Measurements from ENCODE around the gene SYT13.

The SYT13 gene

GRCh38 chr11:45289369-45289768 is 3.2 kb upstream of the SYT13 start:
- no peak for TF ChIP-seq CTCF (IDR thresholded peaks at IDR 0.05; ENCODE audit: insufficient read depth, low read length, poor library complexity, severe bottlenecking)
- Histone ChIP-seq H3K36me3 (ENCODE audit: control insufficient read depth, insufficient read depth, low read length) (no peaks in the 10 kb centered on the region), H3K4me3 (replicated peaks; ENCODE audit: low read depth, low read length) (no peak overlapping the region), H3K27me3 (replicated peaks; ENCODE audit: control insufficient read depth, insufficient read depth, low read length) (peaks cover 3% of the 10 kb centered on the region)
- DNase-seq (ENCODE audit: extremely low read depth, insufficient read length): no peak

- TF ChIP-seq CTCF (IDR thresholded peaks at IDR 0.05; ENCODE audit: insufficient read depth, low read length, poor library complexity, severe bottlenecking): no peak
- H3K27me3 ChIP-seq (replicated peaks; ENCODE audit: control insufficient read depth, insufficient read depth, low read length): peaks cover 3% of the 10 kb centered on the region
These were observed 2.2 kb upstream of the SYT13 start for GRCh38 chr11:45288339-45288738.

GRCh38 chr11:45287316-45287903 is 1.3 kb upstream of the SYT13 start:
- DNase-seq (ENCODE audit: extremely low read depth, insufficient read length): no peak
- Histone ChIP-seq H3K36me3 (ENCODE audit: control insufficient read depth, insufficient read depth, low read length) (no peaks in the 10 kb centered on the region), H3K27me3 (replicated peaks; ENCODE audit: control insufficient read depth, insufficient read depth, low read length) (peaks cover 3% of the 10 kb centered on the region), H3K4me3 (replicated peaks; ENCODE audit: low read depth, low read length) (no peak overlapping the region)
- TF ChIP-seq CTCF (IDR thresholded peaks at IDR 0.05; ENCODE audit: insufficient read depth, low read length, poor library complexity, severe bottlenecking): no peak

More at GRCh38 chr11:45288339-45288738, 2.2 kb upstream of the SYT13 start:
- Histone ChIP-seq H3K4me3 (replicated peaks; ENCODE audit: low read depth, low read length) (no peak overlapping the region), H3K36me3 (ENCODE audit: control insufficient read depth, insufficient read depth, low read length) (no peaks in the 10 kb centered on the region)
- DNase-seq (ENCODE audit: extremely low read depth, insufficient read length): no peak

- H3K27me3 ChIP-seq (replicated peaks; ENCODE audit: control insufficient read depth, insufficient read depth, low read length): peaks cover 3% of the 10 kb centered on the region
- no peak overlapping the region for H3K4me3 ChIP-seq (replicated peaks; ENCODE audit: low read depth, low read length)
- no peak for DNase-seq (ENCODE audit: extremely low read depth, insufficient read length)
- no peak for TF ChIP-seq CTCF (IDR thresholded peaks at IDR 0.05; ENCODE audit: insufficient read depth, low read length, poor library complexity, severe bottlenecking)
- no peaks in the 10 kb centered on the region for H3K36me3 ChIP-seq (ENCODE audit: control insufficient read depth, insufficient read depth, low read length)
These were observed 802 bp downstream of the SYT13 start for GRCh38 chr11:45285250-45285828.

- H3K27me3 ChIP-seq (replicated peaks; ENCODE audit: control insufficient read depth, insufficient read depth, low read length): no peaks in the 10 kb centered on the region; the same call in none of the 2 replicates
- TF ChIP-seq CTCF (IDR thresholded peaks at IDR 0.05; ENCODE audit: insufficient read depth, low read length, poor library complexity, severe bottlenecking): no peak
- H3K4me3 ChIP-seq (replicated peaks; ENCODE audit: low read depth, low read length): no peak overlapping the region
- no peak for DNase-seq (ENCODE audit: extremely low read depth, insufficient read length)
- no peaks in the 10 kb centered on the region for H3K36me3 ChIP-seq (ENCODE audit: control insufficient read depth, insufficient read depth, low read length)
These were observed 4.1 kb downstream of the SYT13 start for GRCh38 chr11:45282081-45282480.

Measured in GM06990 (cell line).